Stimulated activated CD8-positive, alpha-beta memory T cell treated with anti-CD3 and anti-CD28 coated beads, Interleukin-7, amount 100 ng/mL, for 4 hours (primary cell): Measurements from ENCODE around the gene KIF26B.
"Not testable (repeated sequence)": the region's sequence is repeated elsewhere in the genome, so short reads cannot be mapped to it uniquely, and the experiment has no call there.

Experiments used
- DNase-seq, 2 donors: peaks; one replicate each; pipeline ENCODE4 v3.0.0-alpha.2; 2020; ENCODE audit warnings: low read depth in 2 of 2

The KIF26B gene

DNA sequence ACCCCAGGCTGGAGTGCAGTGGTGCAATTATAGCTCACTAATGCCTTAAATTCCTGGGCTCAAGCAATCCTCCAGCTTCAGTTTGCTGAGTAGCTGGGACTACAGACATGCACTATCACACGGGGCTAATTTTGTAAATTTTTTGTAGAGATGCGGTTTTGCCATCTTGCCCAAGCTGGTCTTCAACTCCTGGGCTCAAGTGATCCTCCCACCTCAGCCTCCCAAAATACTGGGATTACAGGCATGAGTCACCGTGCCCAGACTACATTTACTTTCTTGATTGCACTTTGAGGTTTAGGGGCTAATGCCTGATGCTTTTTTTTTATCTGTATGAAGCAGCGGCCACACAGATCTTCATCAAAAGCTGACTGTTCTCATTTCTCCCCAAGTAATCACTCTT, 124.6 kb downstream of the KIF26B start:
- no peak for DNase-seq

DNA sequence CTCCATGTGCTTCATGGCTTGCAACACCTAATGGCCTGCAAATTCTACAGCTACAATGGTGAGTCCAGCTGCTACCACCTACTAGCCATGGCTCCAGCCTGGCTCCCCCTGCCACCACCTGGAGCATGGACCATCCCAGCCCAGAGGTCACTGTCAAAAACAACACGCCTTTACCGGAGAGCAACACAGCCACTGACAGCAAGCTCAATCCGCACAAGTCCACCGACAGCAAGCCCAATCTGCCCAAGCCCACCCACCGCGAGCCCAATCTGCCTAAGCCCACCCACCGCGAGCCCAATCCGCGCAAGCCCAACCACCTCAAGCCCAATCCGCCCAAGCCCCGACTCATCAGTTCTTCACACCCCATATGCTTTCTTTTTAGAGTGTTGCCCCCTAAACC, 128.2 kb downstream of the KIF26B start:
- DNase-seq: no peak

DNA sequence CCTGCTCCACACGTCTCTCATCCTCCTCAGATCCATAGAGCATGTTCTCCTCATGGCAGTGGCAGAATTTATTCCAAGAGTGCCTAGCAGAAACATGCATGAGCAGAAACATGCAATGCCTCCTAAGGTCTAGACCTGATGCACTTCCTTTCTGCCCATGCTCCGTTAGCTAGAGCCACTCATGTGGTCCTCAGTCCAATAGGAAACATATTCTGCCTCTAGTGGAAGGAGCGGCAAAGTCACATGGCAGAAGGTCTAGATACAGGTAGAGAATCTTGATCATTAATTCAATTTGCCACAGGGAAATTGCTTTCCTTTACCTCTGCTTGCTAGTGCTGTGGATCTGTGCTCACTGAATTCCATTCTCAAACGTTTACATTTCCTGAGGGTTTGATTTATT, 130.4 kb downstream of the KIF26B start:
- no peak for DNase-seq

DNA sequence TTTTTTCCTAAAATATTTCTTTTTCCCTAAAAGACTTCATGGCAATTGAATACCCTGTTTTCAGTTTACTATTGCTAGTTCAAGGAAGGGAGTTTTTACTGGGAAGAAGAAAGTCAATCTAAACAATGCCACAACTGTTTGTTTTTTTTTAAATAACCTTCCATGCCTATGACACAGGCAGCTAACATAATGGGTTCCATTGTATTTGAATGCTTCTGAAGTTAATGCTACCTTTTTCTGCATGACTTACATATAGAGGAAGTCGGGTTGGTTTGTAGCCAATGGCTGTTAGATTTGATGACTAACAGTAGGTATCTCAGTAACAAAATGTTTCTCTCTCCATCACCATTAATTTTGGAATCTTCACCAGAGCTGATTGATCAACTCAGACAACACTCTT, 134.0 kb downstream of the KIF26B start:
- no peak for DNase-seq

DNA sequence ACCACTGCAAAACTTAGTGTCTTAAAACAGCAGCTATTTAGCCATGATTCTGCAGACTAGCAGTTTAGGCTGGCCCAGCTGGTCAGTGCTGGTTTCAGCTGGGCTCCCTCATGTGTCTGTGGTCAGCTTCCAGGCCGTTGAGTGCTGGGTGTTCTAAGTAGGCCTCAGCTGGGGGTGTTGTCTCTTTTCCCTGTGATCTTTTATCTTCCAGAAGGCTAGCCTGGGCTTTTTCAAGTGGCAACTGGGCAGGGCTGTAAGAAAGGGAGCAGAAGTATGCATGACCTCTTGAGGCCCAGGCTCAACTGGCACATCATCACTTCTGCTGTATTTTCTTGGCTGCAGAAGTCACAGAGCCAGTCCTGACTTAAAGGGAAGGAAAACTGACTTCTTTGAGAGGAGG, 136.1 kb downstream of the KIF26B start:
- no peak for DNase-seq

DNA sequence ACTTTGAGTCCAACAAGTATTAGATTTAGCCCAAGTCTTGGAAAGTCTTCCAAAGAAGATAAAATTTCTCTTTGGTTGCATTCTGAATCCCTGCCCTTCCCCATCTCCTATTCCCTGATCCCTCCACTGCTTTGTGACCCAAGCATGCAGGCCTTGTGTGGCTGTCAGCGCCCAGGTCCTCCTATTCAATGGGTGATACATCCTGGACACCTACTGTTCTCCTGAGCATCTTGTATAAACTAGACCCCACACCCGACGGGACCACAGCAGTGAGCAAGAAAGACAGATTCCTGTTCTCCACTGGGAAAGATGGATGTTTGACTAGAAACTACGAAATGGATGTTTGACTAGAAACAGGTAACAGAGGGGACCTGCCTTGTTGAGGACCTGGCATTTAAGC, 136.6 kb downstream of the KIF26B start:
- DNase-seq: no peak

DNA sequence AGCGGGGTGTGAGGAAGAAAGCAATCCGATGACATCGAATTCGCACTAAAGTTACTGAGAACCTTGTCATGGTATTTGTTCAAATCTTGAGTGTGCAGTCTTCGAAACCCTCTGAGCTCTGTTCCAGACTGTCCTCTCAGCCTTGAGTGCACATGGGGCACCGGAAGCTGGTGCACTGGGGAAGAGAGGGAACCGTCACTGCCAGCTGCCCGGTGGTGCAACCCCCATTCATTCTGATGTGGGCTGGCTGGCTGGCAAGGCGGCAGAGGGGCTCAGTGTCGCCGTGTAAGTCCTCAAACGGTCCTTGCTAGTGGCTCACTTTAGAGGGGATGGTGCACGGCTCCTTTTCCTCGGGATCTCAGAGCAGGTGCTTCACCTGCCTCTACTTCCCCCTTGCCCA, 137.4 kb downstream of the KIF26B start:
- DNase-seq: no peak

DNA sequence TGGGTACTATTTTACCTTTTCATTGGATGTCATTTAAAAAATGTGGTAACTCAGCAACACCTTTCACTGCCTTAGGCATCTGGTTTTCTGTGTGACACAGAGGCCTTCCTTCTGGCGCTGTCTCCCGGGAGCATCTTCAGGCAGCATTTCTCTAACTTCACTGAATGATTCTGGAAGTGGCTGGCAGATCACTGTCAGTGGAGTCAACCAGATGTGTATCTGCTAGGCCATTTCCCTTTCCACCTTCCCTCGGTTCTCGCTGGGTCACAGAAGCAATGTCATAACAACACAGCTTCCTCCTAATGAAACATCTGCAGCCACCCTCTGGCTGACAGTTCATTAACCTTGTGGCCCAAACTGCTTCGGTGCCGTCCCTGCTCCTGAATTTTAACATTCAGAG, 137.8 kb downstream of the KIF26B start:
- DNase-seq: no peak

DNA sequence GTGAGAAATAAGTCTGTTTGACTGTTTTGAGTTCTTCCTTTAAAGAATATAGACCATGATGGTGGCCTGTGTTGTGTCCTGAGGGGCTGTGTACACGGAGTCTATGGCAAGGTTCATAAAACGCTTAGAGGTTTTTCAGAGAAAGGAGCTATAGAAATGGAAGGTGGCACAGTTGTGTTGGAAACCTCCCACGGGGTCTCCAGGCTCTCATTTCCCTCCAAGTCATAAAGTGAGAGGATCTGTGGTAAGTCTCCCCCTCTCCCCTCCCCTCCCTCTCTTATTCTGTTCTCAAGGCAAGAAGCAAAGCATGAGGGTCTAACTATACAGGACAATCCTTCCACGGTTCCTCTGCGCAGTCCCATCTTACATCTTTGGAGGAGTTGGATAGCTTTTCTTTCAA, 139.2 kb downstream of the KIF26B start:
- DNase-seq: no peak

DNA sequence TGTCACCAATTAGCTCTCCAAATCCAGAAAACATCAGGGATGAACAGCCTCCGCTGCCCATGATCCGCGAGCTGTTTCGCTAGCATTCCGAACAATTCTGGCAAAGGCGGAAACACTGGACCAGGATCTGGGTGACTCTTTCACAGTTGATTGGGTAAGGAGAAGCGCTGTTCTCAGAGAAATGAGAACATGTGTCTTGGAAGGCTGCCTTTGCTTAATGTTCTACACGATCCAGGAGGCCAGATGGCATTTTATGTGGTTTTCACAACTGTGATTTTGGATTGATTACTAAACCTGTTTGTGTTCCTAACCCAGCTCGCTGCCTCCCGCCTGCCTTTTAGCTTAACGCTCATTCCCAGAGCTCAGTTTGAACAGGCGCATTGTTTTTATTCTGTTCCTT, 144.0 kb downstream of the KIF26B start:
- no peak for DNase-seq

DNA sequence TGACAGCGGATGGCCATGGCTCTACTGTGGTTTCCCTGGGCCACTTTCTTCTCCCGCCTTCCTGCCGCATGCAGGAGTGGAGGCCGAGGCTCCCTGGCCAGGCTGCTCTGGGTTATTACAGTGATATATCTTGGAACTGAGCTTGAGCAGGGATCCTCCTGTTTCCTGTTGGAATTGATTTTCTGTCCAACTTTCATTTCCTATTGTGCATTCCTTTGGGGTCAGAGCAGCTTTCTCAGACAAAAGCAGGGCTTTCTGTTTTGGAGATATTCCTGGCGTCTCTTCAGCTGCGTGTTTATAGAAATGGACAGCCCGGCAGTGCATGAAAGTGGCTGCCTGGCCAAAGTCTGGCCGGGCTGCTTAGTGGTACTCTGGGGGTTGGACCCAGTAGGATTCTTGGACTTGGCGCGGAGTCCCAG, 146.4 kb downstream of the KIF26B start:
- DNase-seq: no peak

DNA sequence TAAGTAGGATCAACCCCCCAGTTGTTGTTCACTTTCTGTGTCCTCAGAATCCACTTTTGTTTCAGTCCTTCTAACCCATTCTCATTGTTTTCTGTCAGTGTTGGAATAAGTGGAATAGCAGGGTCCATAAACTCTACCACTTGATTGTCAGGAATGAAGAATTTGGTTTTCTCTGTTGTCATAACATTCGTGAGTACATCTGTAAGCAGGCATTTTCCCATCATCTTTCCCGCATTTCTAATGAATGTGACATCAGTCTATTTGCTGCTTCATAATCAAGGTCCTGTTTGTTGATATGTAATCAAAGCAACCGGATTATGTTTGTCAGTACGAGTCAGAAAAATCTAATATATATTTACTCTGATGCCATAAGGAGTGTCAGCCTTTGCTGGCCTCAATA, 147.1 kb downstream of the KIF26B start:
- no peak for DNase-seq

DNA sequence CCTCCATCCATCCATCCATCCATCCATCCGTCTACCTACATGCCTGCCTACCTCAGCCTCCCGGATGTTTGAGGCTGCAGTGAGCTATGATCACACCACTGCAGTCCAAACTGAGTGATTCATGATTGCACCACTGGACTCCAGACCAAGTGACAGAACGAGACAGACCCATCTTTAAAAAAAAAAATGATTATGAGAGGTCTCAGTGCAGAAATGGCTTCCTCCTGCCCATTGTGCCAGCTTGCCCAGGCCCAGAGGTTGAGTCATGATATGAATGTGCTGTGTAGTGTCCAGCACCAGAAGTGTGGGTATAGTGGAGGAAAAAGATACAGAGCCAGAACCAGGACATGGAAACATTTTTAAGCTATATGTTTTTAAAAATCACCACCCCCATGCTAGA, 149.9 kb downstream of the KIF26B start:
- no peak for DNase-seq

DNA sequence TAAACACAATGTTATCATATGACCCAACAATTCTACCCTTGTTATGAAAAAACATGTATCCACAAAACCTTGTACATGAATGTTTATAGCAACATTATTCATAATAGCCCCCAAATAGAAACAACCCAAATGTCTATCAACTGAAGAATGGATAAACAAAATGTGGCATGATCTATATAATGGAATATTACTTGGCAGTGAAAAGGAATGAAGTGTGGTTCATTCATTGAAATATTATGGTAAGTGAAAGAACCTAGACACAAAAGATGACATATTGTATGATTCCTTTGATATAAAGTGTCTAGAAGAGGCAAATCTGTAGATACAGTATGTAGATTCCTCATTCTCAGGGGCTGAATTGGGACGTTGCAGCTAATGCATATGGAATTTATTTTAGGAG, 151.2 kb downstream of the KIF26B start:
- no peak for DNase-seq

DNA sequence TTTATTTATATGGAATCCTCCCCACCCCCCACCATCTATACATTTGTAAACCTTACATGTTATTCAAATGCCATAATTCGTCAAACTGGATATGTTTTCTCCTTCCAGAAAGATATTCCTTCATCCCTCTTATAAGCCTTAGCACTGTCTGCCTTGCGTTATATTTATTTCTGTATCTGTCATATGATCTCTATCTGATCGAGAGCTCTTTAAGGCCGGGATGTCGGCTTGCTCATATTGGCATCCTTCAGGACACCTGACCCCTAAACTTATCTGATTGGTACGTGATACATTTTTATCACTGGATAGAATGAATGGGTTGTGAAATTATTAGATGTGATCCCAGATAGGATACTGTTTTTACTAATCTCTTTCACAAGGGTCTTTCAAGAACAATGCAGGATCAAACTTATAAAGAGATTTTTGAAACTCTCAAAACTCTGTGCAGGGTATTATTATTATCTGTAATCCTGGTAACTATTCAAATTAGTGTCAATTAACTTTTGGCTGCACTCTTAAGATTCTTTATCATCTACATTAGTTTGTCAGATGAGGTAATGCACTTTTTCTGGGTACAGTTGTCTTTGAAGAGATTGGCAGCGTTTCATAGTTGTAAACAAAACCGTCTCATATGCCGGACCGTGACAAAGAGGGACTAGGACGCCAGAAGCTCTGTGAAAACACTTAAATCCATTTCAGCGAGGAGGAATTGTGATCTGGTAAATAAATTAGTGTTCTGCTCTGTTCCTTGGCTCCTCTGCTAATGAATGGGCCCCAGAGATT, 152.0 kb downstream of the KIF26B start:
- no peak for DNase-seq

DNA sequence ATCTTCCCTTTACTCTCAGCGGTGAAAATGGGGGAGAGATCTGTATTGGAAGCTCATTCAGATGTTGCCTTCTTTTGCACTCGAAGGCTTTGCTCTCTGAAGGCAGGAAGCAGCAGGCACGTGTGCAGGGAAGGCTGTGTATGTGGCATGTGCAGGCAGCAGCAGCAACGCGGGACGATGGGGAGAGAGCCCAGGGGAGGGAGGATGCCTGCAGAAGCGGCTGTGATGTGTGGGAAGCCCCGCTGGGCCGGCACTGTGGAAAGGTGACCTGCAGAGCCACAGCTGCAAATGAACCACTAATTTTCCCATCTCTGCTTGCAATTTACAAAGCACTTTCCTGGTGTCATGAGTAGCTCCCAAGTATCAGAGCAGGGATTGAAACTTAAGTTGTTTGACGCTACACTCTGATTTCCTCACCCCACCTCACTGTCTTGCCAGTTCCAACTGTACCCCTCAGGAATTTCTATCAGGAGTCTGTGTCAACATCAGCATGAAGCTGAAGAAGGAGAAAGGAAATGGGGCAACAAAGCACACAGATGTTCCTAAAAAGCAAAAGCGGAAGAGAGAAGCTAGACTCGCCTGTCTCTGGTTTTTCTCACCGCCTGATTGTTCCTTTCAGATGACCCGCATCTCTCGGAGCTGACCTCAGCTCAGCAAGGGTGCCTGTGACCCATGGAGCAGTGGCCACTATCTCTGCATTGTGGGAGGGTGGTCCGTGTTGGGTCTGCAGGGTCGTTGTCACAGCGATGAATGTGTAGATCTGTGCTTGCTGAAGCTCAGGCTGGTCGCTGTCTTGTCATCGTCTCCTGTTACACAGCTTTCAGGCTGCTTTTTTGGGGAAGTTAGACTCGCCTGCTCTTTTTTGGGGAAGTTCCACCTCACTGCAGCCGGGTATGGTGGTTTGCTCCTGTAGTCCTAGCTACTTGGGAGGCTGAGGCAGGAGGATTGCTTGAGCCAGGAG, 156.1 kb downstream of the KIF26B start:
- DNase-seq: no peak

DNA sequence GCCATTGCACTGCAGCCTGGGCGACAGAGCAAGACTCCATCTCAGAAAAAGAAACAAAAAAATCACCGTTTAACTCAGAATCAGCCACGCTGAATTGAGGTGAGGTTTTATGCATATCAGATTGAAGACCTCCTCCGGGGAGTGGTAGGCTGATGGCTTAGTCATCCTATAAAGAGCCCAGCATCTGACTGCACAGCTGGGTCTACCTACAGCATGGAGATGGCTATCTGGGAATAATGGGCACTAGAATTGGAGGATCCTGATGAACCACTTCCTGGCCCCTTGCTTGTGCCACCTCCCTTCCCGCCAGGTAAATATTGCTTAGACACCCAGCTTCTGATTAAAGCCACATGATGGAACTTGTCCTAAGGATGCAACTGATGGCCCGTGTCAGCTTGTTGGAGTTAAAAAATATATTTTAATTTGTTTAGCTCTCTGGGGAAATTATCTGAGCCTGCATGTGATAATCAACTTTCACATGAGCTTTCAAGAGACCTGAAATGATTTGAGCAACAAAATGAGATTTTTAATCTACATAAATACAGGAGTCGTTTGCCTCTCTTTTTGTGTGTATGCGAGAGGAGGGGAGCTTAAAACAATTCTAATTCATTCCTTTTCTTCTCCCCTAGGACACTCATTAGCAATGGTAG, 157.2 kb downstream of the KIF26B start:
- DNase-seq: no peak

DNA sequence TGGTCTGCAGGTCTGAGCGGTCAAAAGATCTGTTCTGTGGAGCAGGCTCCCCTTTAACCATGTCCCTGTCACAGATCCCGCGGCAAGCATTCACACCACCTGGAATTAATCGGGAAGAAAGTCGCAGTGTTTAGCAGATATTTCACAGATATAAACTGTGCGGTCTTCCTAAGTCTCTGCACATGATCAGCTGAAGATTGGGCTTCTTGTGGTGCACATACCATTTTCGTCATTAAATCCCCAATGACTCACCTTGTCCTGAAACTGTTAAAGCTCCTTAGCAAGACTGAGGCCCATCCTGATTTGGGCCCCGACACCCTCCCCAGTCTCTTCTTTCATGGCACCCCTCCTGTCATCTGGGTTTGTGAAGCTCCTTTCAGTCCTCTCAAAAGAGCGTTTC, 158.8 kb downstream of the KIF26B start:
- no peak for DNase-seq

DNA sequence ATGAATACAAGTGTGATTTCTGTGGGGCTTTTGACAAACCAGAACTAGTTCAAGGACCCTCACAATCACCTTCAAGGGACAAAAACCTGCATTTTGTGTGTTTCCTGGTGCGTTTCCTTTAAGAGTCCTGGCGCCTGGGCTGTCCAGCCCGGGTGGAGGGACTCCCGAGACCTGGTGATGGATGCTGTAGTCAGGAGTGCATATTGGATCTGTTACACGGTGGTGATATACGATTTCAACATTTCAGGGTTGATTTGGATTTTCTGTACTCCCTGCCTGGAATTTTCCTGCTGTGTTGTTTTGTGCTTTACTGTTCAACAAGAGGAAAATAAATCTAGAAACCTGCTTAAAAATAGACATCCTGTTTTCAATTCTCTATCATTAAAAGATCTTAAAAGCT, 162.0 kb downstream of the KIF26B start:
- DNase-seq: no peak

DNA sequence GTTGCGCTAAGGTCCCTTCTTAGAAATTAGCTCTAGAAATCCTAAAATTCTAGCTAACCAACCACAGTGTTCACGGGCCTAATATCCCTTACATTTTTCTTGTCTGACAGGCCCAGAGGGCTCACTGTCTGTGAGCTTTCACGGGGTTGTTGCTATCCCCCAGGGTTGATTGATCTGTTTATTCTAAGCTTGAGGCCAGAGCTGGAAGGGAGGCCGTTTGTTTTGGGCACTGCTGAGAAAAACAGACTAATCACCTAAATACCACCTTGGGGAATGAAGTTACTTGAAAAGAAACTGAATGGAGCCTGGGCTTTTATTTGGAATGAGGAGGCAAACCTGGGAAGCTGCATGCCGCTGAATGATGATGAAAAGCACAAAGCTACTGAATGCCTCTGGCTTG, 162.4 kb downstream of the KIF26B start:
- no peak for DNase-seq

DNA sequence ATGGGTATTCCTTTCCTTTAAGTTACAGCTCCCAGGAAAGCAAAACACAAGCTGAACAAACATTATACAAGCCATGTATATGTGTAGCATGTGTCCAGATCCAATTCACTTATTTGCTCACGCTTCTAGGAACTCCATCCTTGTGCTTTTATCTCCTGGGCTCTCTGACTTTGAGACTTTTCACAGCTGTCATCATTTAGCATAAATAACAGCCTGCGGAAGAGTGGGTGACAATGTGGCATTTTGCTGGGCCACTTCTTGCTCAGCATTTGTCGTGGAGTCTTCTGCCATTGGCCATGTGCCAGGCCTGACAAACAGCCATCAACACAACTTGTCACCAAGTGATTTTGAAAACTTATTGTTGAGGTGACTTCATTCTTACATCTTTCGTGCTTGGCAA, 164.3 kb downstream of the KIF26B start:
- no peak for DNase-seq

DNA sequence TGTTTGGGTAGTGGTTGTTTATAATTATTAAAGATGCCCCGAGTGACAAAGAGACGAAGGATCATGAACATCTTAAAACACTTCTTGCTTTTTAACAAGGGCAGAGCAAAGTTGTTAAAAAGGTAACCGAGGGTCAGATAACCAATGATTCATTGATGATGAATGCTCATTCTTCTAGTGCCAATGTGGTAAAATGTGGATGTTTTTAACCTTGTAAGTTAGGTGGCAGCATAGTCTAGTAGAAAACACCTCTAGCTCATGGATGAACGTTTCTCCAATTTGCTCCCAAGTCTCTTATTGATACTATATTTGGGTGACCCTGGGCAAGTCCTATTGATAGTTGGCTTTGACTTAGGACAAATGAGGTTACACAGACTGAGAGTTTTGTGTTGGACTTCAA, 167.9 kb downstream of the KIF26B start:
- no peak for DNase-seq

DNA sequence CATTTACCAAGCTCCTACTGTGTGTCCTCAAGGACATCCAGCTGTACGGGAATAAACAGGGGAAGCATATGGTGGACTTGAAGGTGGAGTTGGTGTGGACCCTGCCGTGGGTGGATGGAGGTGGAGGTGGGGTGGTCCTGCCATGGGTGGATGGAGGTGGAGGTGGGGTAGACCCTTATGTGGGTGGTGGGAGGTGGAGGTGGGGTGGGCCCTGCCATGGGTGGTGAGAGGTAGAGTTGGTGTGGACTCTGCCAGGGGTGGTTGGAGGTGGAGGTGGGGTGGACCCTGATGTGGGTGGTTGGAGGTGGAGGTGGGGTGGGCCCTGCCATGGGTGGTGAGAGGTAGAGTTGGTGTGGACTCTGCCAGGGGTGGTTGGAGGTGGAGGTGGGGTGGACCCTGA, 169.0 kb downstream of the KIF26B start:
- DNase-seq: not testable (repeated sequence)
